HFFc6 (cell line): ENCODE results near the gene CDK14. TPM values are rescaled to one million over a fixed set of nuclear protein-coding genes. Genes with fewer than 3 reads are reported as not detected.
A peak's percentile ranks its signal among the peaks of the same experiment; 100 is the strongest.

Source experiments
- DNase-seq: peaks from one replicate; pipeline ENCODE4 v3.0.0-alpha.2; 2018
- H3K27ac Mint-ChIP-seq: 2 replicates; pipeline ENCODE4 v1.8.0; 2020; ENCODE audit warnings: mild to moderate bottlenecking, mixed read lengths
- H3K27me3 Mint-ChIP-seq: 2 replicates; pipeline ENCODE4 v1.8.0; 2021; ENCODE audit warnings: mild to moderate bottlenecking, moderate library complexity, mixed read lengths; ENCODE audit not compliant: insufficient read depth
- H3K36me3 Mint-ChIP-seq: 2 replicates; pipeline ENCODE4 v1.8.0; 2021; ENCODE audit warnings: low read depth, mixed read lengths
- H3K4me1 Mint-ChIP-seq: 2 replicates; pipeline ENCODE4 v1.8.0; 2020; ENCODE audit warnings: low read depth, mixed read lengths
- H3K4me3 Mint-ChIP-seq: 2 replicates; pipeline ENCODE4 v1.8.0; 2020; ENCODE audit warnings: mild to moderate bottlenecking, moderate library complexity, mixed read lengths
- H3K9me3 Mint-ChIP-seq: 2 replicates; pipeline ENCODE4 v1.8.0; 2020; ENCODE audit warnings: mild to moderate bottlenecking, mixed read lengths
- CTCF ChIP-seq: fragments of 200-600 bp; sonication (generic); IDR thresholded peaks from 2 replicates; pipeline ENCODE4 v1.5.0; 2021; ENCODE audit warnings: antibody characterized with exemption, mild to moderate bottlenecking
- total RNA-seq, 6 experiments: library from RNA; stranded (reverse); fragmentation: NEBNext Ultra II Directional; extraction: Animal tissue kit (Norgen Biotek cat#: 25700); gene quantifications; 2 replicates in 1 of 6; 3 replicates in 5 of 6; pipeline ENCODE4 v1.2.3, GENCODE V29; 2021

CDK14 gene
- total RNA-seq, 6 experiments from 2014 or later, result 18.4 to 28.6 (median 27.2) TPM

GRCh38 chr7:91088156-91088555 is 492.0 kb downstream of the CDK14 start:
- Mint-ChIP-seq H3K36me3 (0 out of 2 replicates have a peak, but pooled peaks cover 6% of the 10 kb centered on the region), H3K4me1 (peaks cover 19% of the 10 kb centered on the region), H3K27me3 (no peaks in the 10 kb centered on the region), H3K9me3 (no peaks in the 10 kb centered on the region), H3K4me3 (no peak overlapping the region), H3K27ac (no peak overlapping the region)
- no peak for TF ChIP-seq CTCF
- no peak for DNase-seq

- Mint-ChIP-seq H3K36me3 (0 out of 2 replicates have a peak, but pooled peaks cover 6% of the 10 kb centered on the region), H3K9me3 (no peaks in the 10 kb centered on the region), H3K4me1 (peaks cover 13% of the 10 kb centered on the region; the same call in 1 of the 2 replicates), H3K27me3 (no peaks in the 10 kb centered on the region), H3K27ac (no peak overlapping the region), H3K4me3 (no peak overlapping the region)
- DNase-seq, result no peak
- no peak for TF ChIP-seq CTCF
These were observed 492.6 kb downstream of the CDK14 start for GRCh38 chr7:91088691-91089090.

- Mint-ChIP-seq H3K27ac (no peak overlapping the region), H3K27me3 (no peaks in the 10 kb centered on the region), H3K4me3 (peak overlapping the region; percentile 69), H3K36me3 (0 out of 2 replicates have a peak, but pooled peaks cover 3% of the 10 kb centered on the region), H3K4me1 (0 out of 2 replicates have a peak, but pooled peaks cover 9% of the 10 kb centered on the region), H3K9me3 (no peaks in the 10 kb centered on the region)
- TF ChIP-seq CTCF, result peak; percentile 95
- DNase-seq, result no peak
These were observed 493.4 kb downstream of the CDK14 start for GRCh38 chr7:91089382-91089963.

GRCh38 chr7:91090684-91091083 is 494.6 kb downstream of the CDK14 start:
- TF ChIP-seq CTCF, result no peak
- no peak overlapping the region for H3K4me3 Mint-ChIP-seq
- no peak overlapping the region for H3K27ac Mint-ChIP-seq
- H3K36me3 Mint-ChIP-seq, result peaks cover 5% of the 10 kb centered on the region; the same call in 1 of the 2 replicates
- no peaks in the 10 kb centered on the region for H3K27me3 Mint-ChIP-seq
- DNase-seq, result no peak
- H3K9me3 Mint-ChIP-seq, result no peaks in the 10 kb centered on the region
- H3K4me1 Mint-ChIP-seq, result no peaks in the 10 kb centered on the region

GRCh38 chr7:91091631-91092030 is 495.5 kb downstream of the CDK14 start:
- Mint-ChIP-seq H3K36me3 (peaks cover 5% of the 10 kb centered on the region; the same call in 1 of the 2 replicates), H3K4me3 (no peak overlapping the region), H3K4me1 (no peaks in the 10 kb centered on the region), H3K27me3 (no peaks in the 10 kb centered on the region), H3K9me3 (no peaks in the 10 kb centered on the region), H3K27ac (no peak overlapping the region)
- no peak for TF ChIP-seq CTCF
- DNase-seq, result no peak
